ENCODE results near the gene FMO2.
"Not testable (repeated sequence)": the region's sequence is repeated elsewhere in the genome, so short reads cannot be mapped to it uniquely, and the experiment has no call there.

Gene FMO2

DNA sequence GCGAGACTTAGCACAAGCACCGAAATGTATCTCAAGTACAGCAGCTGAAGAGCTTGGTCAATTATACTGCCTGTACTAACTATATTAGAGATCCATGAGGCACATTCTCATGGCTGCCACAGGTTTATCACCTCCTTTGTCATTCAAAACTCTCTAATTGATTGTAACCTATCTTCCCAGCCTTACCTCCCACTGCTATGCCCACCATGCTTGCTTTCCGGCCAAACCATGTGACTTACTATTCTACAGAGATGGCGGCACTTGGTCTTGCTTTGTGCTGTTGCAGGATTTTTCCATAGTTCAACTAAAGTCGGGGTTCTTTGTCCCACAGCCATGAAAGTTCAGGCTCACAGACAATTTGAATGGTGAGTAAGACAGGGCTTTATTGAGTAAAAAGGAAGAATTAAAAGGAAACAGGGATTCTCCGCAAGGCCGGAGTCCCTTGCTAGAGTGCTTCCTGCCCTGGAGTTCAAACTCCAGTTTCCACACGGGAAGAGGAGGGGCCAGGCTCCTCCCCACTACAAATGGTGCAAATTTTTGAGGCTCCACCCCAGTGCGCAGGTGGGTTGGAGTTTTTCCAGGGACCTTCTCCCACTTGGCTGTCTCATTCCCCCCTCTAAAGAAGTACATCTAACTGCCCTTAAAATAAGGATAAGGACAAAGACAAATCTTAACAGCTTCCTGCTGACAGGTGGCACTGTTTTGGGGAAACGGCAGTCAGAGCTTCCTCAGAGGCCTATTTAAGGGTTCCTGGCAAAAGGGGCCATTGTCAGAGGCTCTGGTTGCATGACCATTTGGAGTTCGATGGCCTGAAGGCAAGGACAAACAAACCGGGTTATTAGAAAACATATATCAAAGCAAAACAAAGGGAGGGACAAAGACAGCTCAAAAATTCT lies 28.7 kb downstream of the FMO2 start:
- FAIRE-seq = no peak
- TF ChIP-seq POU2F2 (IDR thresholded peaks at IDR 0.05; ENCODE audit: low read depth, low read length) (no peak), POLR2AphosphoS5 (IDR thresholded peaks at IDR 0.05; ENCODE audit: low read depth, low read length) (no peak), PAX5 (IDR thresholded peaks at IDR 0.05; ENCODE audit: insufficient read depth, low read length, severe bottlenecking) (no peak), POLR2A (IDR thresholded peaks at IDR 0.05; ENCODE audit: low read depth, low read length) (no peak), TAF1 (IDR thresholded peaks at IDR 0.05; ENCODE audit: low read depth, low read length) (no peak), SPI1 (IDR thresholded peaks at IDR 0.05; ENCODE audit: low read depth, low read length) (no peak)

GRCh38 chr1:171217658-171218443 lies 32.8 kb downstream of the FMO2 start:
- DNase-seq (ENCODE audit: insufficient read length, low spot score) = no peak
- FAIRE-seq = no peak
- TF ChIP-seq TAF1 (IDR thresholded peaks at IDR 0.05; ENCODE audit: low read depth, low read length) (no peak), POU2F2 (IDR thresholded peaks at IDR 0.05; ENCODE audit: low read depth, low read length) (no peak), SPI1 (IDR thresholded peaks at IDR 0.05; ENCODE audit: low read depth, low read length) (no peak), PAX5 (IDR thresholded peaks at IDR 0.05; ENCODE audit: insufficient read depth, low read length, severe bottlenecking) (no peak), POLR2AphosphoS5 (IDR thresholded peaks at IDR 0.05; ENCODE audit: low read depth, low read length) (no peak), POLR2A (IDR thresholded peaks at IDR 0.05; ENCODE audit: low read depth, low read length) (no peak)

More for the DNA sequence above, 28.7 kb downstream of the FMO2 start:
- DNase-seq (ENCODE audit: insufficient read length, low spot score) = no peak

DNA sequence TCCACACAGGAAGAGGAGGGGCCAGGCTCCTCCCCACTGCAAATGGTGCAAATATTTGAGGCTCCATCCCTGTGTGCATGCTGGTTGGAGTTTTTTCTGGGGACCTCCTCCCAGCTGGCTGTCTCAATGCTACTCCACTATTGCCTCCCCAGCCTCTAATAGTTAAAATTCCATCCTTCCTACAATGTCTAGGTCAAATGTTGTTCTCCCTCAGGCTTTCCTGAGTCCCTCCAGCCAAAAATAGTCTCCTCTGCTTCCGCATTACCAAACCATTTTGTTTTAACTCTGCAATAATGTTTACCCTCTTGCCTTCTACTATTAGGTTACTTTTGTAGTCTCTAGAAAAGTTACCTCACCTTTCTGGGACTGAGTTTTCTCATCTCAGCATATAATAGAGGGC lies 33.6 kb downstream of the FMO2 start:
- DNase-seq (ENCODE audit: insufficient read length, low spot score) (no peak), FAIRE-seq (no peak)
- TF ChIP-seq PAX5 (IDR thresholded peaks at IDR 0.05; ENCODE audit: insufficient read depth, low read length, severe bottlenecking) (no peak), POLR2A (IDR thresholded peaks at IDR 0.05; ENCODE audit: low read depth, low read length) (no peak), POLR2AphosphoS5 (IDR thresholded peaks at IDR 0.05; ENCODE audit: low read depth, low read length) (no peak), TAF1 (IDR thresholded peaks at IDR 0.05; ENCODE audit: low read depth, low read length) (no peak), POU2F2 (IDR thresholded peaks at IDR 0.05; ENCODE audit: low read depth, low read length) (no peak), SPI1 (IDR thresholded peaks at IDR 0.05; ENCODE audit: low read depth, low read length) (no peak)

DNA sequence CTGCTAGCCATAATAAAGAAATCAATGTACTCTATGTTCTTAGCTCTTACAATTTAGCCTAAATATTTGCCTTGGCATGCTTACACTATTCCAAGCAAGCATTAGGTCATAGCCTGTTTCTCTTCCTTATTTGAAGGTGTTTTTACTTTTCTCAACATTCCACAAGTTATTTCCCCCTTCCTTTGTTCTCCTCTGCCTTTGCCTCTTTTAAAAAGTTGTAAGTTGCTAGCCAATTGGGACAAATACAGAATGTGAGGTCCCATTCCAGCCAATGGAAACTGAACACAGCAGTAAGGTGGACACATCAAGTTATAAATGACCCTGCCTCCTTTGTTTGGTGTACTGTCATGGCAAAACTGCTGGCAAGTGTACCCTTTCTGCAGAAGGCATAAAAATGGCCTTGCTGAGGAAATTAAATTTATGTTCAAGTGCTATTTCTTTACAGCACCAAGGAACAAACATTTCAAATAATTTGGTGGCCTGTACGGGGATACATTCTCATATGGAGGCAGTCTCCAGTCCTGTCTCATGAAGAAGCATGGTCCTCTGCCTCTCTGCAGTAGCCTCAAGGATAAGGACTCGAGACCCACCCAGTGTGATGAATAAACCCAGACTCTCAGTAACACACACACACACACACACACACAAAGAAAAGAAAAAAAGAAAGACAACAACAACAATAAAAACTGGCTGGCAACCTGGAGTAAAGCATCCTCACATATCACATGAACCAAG lies 34.4 kb downstream of the FMO2 start:
- FAIRE-seq (no peak), DNase-seq (ENCODE audit: insufficient read length, low spot score) (no peak)
- TF ChIP-seq POLR2AphosphoS5 (IDR thresholded peaks at IDR 0.05; ENCODE audit: low read depth, low read length) (no peak), SPI1 (IDR thresholded peaks at IDR 0.05; ENCODE audit: low read depth, low read length) (no peak), PAX5 (IDR thresholded peaks at IDR 0.05; ENCODE audit: insufficient read depth, low read length, severe bottlenecking) (no peak), TAF1 (IDR thresholded peaks at IDR 0.05; ENCODE audit: low read depth, low read length) (no peak), POLR2A (IDR thresholded peaks at IDR 0.05; ENCODE audit: low read depth, low read length) (no peak)

DNA sequence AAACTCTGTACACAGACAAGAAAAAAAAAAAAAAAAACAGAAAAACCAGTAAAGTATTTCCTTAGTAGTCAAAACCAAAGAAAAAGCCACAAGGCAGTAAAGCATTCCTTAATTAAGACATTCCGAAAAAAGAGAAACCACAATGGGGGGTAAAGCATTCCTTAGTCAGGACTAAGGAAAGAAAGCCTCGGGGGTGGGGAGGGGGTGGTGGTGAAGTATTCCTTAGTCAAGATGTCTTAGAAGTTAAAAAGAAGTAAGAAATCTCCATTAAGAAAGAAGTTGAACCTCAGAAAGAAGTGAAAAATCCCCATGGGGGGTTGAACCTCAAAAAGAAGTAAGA lies 35.0 kb downstream of the FMO2 start:
- TF ChIP-seq POLR2A (IDR thresholded peaks at IDR 0.05; ENCODE audit: low read depth, low read length) (no peak), PAX5 (IDR thresholded peaks at IDR 0.05; ENCODE audit: insufficient read depth, low read length, severe bottlenecking) (no peak), TAF1 (IDR thresholded peaks at IDR 0.05; ENCODE audit: low read depth, low read length) (no peak), POU2F2 (IDR thresholded peaks at IDR 0.05; ENCODE audit: low read depth, low read length) (no peak), SPI1 (IDR thresholded peaks at IDR 0.05; ENCODE audit: low read depth, low read length) (no peak), POLR2AphosphoS5 (IDR thresholded peaks at IDR 0.05; ENCODE audit: low read depth, low read length) (no peak)
- no peak for FAIRE-seq
- no peak for DNase-seq (ENCODE audit: insufficient read length, low spot score)

DNA sequence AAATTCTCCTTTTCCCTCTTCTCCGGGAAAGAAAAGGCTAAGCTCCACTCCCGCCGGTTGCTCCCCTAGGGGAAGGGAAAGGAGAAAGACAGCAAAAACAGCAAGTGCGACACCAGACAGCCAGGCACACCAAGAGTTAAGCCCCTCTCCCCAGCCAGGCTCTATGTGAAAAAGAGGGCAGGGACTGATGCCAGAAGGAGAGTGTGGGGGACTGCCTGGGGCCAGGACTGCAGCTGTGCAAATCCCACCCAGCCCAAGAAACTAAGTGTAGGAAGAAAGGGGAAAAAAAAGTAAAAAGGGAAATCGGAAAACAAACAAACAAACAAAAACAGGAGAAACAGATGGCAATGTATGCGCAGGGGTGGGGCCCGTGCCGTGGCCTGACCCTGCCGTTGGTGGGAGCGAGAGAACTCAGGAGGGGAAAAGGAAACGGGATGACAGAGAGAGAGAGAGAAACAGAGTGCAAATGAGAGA lies 35.5 kb downstream of the FMO2 start:
- FAIRE-seq = no peak
- TF ChIP-seq POU2F2 (IDR thresholded peaks at IDR 0.05; ENCODE audit: low read depth, low read length) = no peak
- TF ChIP-seq POLR2A (IDR thresholded peaks at IDR 0.05; ENCODE audit: low read depth, low read length) = no peak
- no peak for TF ChIP-seq TAF1 (IDR thresholded peaks at IDR 0.05; ENCODE audit: low read depth, low read length)
- no peak for TF ChIP-seq POLR2AphosphoS5 (IDR thresholded peaks at IDR 0.05; ENCODE audit: low read depth, low read length)
- no peak for TF ChIP-seq SPI1 (IDR thresholded peaks at IDR 0.05; ENCODE audit: low read depth, low read length)
- TF ChIP-seq PAX5 (IDR thresholded peaks at IDR 0.05; ENCODE audit: insufficient read depth, low read length, severe bottlenecking) = no peak
- no peak for DNase-seq (ENCODE audit: insufficient read length, low spot score)

- DNase-seq (ENCODE audit: insufficient read length, low spot score) = no peak
- no peak for TF ChIP-seq TAF1 (IDR thresholded peaks at IDR 0.05; ENCODE audit: low read depth, low read length)
- TF ChIP-seq POLR2A (IDR thresholded peaks at IDR 0.05; ENCODE audit: low read depth, low read length) = no peak
- no peak for TF ChIP-seq POU2F2 (IDR thresholded peaks at IDR 0.05; ENCODE audit: low read depth, low read length)
- TF ChIP-seq SPI1 (IDR thresholded peaks at IDR 0.05; ENCODE audit: low read depth, low read length) = no peak
- no peak for TF ChIP-seq POLR2AphosphoS5 (IDR thresholded peaks at IDR 0.05; ENCODE audit: low read depth, low read length)
- no peak for TF ChIP-seq PAX5 (IDR thresholded peaks at IDR 0.05; ENCODE audit: insufficient read depth, low read length, severe bottlenecking)
- FAIRE-seq = no peak
Observed at GRCh38 chr1:171221665-171222591, 36.8 kb downstream of the FMO2 start.

DNA sequence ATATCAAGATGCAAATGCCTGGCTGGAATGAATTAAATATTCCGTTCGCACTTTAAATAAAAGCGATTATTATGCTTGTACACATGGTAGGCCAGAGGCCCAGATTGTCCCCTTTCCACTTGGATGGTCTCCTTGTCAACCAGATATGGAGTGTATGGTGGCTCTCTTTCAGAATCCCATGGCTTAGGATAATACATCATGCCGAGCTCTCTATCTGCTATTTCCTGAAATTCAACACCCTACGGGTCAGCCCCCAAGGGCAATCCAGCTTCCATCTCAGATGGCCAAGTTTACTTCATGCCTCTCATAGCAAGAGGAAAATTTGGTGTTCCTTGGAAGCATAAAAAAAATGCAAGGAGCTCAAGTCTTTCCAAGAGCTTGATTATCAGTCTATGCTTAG lies 37.8 kb downstream of the FMO2 start:
- FAIRE-seq (no peak), DNase-seq (ENCODE audit: insufficient read length, low spot score) (no peak)
- no peak for TF ChIP-seq POU2F2 (IDR thresholded peaks at IDR 0.05; ENCODE audit: low read depth, low read length)
- no peak for TF ChIP-seq POLR2AphosphoS5 (IDR thresholded peaks at IDR 0.05; ENCODE audit: low read depth, low read length)
- TF ChIP-seq PAX5 (IDR thresholded peaks at IDR 0.05; ENCODE audit: insufficient read depth, low read length, severe bottlenecking) = no peak
- TF ChIP-seq POLR2A (IDR thresholded peaks at IDR 0.05; ENCODE audit: low read depth, low read length) = no peak
- no peak for TF ChIP-seq SPI1 (IDR thresholded peaks at IDR 0.05; ENCODE audit: low read depth, low read length)

DNA sequence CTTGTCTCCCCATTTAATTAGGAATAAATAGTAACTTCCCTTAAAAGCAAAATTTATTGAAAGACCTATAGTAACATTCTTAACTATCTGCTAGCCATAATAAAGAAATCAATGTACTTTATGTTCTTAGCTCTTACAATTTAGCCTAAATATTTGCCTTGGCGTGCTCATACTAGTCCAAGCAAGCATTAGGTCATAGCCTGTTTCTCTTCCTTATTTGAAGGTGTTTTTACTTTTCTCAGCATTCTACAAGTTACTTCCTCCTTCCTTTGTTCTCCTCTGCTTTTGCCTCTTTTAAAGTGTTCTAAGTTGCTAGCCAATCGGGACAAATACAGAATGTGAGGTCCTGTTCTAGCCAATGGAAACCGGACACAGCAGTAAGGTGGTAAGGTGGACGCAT lies 39.2 kb downstream of the FMO2 start:
- FAIRE-seq; DNase-seq (ENCODE audit: insufficient read length, low spot score): not testable (repeated sequence)
